NCI-H82 treated with DMSO at 0.1 percent for 48 hours (cell line): Measurements from ENCODE around the gene RANBP10.
"Not testable (repeated sequence)": the region's sequence is repeated elsewhere in the genome, so short reads cannot be mapped to it uniquely, and the experiment has no call there.

Source experiments
- DNase-seq: peaks from one replicate; lab custom pipeline; 2025; ENCODE audit not compliant: unreplicated experiment; lab: John Stamatoyannopoulos, UW

The RANBP10 gene

DNA sequence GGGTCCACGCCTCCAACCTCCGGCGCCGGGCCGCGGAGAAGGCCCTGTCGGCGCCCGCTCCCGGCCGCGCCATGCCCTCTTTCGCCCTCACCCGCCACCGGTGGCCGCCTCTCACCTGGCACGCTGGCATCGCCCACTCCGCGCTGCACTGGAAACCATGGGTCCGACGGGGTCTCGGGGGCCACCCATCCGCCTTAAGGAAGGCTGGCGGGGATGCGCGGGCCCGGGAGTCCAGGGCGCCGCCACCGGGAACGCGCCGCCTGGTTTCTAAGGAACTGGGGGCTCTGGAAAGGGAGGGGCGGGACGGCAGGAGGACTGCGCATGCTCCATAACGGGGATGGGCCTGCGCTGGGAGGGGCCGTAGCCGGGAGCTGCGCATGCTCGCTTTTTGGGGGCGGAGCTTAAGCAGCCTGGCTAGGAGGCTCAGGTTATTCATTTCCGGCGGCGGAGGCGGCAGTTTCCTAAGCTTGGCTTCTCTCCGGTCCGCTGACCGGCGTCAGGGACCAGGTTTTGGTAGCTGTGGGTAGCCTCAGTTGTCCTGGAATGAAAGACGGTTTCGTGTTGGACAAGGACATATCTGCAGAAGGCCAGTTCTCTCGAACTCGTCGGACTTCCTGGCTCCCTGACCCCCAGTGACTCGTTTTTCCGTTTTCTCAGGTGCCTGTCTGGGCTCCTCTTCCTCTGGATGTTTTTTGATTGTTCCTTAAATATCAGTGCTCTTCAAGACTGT is 87.1 kb downstream of the RANBP10 start, which contains the start of gene GFOD2:
Gene GFOD2, minus strand, starts transcription at position 269 of the 730 bp plus-strand sequence. CDS start 33,601 bp downstream, outside the sequence.
- peak; percentile 71 for DNase-seq

DNA sequence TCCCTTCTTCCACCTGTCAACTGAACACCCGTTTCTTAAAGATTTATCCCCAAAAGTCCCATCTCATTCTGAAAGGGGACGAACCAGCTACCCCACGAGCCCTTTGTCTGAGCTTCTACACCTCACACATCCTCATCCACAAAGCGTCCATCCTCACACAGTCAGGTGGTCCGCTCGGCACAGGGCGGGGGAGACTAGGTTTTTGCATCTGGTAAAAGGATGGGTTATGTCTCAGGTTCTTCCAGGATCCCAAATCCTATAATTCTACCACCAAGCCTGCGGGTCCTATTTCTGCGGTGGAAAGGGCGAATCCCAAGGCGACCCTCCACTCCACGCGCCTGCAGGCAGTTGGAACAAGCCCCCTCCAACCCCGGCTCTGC is 87.7 kb downstream of the RANBP10 start:
- no peak for DNase-seq

DNA sequence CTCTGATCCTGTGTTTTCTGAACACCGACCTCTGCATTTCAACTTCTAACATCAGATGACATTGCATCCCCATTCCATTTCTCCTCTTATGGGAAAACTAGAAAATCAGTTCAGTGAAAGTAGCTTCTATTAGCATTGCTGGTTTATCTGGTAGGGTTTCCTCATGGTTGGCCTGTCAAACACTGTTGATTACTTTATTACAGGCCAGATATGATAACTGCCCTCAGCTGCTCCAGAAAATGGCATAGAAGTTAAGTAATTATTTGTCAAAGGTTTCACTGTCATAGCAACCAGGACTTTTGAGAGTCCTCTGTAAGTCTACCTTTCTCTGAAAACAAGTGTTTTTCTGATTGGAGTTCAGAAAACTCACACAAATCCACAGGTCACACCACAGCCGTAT is 90.3 kb downstream of the RANBP10 start:
- no peak for DNase-seq

DNA sequence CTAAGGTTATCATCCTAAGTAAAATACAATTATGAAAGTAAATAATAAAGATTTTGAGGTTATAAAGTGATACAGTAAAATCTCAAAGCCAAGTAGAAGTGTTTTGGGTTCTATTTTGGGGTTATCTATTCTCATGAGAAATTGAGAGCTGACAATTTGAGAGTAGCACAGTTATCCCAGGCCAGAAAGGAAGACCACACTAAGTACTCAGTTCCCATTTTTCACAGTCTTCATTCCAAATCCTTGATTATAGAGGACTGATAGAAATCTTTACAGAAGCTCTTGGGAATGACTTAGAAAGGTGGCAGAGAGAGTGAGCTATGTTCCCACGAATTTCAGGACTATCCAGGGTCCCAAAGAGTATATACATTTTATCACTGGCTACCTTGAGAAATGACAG is 91.8 kb downstream of the RANBP10 start:
- DNase-seq, result no peak

DNA sequence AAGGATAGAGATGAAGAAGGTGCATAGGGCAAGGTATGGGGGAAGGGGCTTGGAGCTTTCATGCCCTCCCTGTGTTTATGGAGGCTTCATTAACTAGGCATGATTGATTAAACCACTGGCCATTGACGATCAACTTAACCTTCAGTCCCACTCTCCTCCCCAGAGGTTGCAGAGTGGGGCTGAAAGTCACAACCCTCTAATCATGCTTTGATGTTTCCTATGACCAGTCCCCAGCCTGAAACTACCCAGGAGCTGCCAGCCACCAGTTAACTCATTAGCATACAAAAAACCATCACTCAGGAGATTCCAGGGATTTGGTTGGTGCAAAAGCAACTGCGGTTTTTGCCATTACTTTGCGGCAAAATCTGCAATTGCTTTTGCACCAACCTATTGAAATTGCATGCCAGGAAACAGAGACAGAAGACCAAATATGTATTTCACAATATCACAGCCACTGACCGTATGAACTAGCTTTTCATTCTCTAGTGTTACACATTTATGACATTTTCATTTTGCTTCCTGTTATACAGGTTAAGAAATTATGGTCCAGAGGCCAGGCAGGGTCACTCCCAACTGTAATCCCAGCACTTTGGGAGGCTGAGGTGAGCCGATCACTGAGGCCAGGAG is 92.6 kb downstream of the RANBP10 start:
- DNase-seq, result no peak

DNA sequence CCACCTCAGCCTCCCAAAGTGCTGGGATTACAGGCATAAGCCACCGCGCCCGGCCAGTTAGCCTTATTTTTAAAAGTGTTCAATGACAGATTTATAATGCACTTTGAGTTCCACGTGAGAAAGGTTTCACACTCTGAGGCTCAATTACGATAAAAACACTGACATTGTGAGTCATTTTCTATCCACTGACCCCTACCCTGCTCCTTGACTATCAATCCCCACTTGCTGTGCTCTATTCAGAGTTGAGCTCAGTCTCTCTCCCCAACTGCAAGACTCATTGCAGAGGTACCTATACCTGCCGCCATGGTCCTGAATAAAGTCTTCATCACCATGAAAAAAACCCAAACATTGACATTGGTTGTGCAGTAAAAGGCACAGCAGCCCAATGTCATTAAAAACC is 95.8 kb downstream of the RANBP10 start:
- no peak for DNase-seq

DNA sequence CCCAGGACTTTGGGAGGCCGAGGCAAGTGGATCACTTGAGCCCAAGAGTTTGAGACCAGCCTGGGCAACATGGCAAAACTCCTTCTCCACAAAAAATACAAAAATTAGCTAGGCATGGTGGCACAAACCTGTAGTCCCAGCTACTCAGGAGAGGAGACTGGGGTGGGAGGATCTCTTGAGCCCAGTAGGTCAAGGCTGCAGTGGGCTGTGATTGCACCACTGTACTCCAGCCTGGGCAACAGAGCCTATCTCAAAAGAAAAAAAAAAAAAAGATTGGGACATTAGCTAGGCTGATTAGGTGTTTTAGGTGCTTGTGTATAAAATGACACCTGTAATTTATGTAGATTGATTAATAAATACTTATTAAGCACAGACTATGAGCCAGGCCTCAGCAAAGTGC is 97.3 kb downstream of the RANBP10 start:
- no peak for DNase-seq

DNA sequence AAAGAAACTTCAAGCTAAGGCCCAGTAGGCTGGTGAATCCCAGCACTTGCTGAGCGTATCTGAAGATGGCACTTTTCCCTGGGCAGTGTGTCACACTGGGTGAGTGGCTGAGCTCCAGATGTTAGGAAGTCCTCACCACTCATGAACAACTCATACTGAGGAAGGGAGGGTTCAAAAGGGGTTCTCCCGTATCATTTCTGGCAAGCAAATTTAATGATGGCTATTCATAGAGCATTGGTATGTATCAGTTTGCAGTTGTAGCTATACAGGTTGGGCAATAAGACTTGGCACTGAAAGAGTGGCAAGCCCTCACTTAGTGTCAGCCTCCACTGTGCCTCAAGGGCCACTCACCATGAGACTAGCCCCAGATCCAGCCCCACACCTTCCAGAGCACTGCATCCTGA is 98.0 kb downstream of the RANBP10 start:
- DNase-seq, result no peak

DNA sequence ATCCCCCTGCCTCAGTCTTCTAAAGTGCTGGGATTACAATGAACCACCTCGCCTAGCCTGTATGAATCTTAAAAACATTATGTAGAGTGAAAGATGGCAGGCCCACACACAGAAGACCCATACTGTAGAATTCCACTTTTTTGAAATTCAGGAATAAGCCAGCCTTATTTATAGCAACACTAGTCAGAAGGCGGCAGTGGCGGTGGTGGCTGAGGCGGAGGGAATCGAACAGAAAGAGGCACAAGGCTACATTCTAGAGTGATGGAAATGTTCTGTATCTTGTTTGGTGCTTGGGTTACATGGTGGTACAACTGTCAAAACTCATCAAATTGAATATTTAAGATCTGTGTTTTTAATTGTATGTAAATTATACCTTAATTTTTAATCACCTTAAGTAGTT is 98.6 kb downstream of the RANBP10 start:
- DNase-seq, result no peak

DNA sequence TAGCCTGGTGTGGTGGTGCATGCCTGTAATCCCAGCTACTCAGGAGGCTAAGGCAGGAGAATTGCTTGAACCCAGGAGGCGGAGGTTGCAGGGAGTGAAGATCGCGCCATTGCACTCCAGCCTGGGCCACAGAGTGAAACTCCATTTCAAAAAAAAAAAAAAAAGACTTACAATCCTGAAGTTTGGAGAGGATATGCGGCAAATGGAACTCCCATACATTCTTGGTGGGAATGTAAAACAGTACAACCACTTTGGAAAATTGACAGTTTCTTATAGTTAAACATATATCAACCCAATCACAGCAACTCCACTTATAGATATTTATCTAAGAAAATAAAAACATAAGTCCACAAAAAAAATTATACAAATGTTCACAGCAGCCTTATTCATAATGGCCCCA is 99.2 kb downstream of the RANBP10 start:
- no peak for DNase-seq

DNA sequence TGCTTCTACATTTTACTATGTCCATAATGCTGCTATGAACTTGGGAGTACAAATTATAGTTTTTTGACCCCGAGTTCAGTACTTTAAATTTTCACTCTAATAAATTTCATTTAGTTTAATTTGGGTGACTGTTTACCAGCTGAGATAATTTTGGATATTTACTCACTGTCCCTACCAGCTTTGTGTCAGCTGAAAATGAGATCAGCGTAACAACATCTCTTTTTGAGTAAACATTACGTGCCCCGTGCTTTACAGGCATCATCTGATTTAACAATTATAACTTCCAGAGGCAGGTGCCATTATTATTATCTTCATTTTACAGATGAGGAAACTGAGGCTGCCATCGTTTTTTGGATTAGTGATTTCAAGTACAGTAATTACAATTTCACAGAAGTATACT is 102.2 kb downstream of the RANBP10 start:
- DNase-seq, result no peak

DNA sequence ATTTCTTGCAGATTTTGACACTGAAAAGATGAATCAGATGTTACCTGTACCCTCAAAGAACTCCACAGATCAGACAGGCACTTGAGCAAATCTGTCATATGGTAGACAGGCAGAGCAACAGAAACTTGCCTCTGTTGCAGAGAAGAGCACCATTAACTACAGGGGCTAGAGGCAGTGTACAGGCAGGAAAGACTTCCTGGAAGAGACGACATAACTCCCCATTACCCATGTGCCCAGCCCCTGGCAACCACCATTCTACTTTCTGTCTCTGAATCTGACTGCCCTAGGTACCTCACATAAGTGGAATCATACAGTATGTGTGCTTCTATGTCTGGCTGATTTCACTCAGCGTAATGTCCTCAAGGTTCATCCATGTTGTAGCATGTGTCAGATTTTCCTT is 102.7 kb downstream of the RANBP10 start:
- DNase-seq, result no peak

DNA sequence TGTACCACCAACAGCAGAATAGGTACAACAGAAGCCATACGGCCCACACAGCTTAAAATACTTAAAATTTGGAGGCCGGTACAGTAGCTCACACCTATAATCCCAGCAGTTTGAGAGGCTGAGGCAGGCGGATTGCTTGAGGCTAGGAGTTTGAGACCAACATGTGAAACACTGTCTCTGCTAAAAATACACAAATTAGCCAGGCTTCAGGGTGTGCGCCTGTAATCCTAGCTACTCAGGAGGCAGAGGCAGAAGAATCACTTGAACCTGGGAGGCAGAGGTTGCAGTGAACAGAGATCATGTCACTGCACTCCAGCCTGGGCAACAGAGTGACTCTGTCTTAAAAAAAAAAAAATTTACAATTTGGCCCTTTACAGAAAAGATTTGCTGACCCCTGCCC is 104.2 kb downstream of the RANBP10 start:
- DNase-seq, result no peak

DNA sequence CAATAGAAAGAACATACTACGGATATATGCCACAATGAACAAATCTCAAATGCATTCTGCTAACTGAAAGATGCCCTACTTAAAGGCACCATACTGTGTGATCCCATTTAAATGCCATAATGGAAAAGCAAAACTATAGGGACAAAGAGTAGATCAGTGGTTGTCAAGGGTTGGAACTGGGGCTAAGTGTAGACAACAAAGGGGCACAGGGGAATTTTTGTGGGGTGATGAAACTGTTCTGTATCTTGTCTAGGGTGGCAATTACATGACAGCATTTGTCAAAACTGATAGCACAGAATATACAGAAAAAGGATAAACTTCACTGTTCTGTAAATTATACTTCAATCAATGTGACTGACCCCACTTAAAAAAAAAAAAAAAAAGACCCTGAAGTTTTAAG is 104.9 kb downstream of the RANBP10 start:
- no peak for DNase-seq

DNA sequence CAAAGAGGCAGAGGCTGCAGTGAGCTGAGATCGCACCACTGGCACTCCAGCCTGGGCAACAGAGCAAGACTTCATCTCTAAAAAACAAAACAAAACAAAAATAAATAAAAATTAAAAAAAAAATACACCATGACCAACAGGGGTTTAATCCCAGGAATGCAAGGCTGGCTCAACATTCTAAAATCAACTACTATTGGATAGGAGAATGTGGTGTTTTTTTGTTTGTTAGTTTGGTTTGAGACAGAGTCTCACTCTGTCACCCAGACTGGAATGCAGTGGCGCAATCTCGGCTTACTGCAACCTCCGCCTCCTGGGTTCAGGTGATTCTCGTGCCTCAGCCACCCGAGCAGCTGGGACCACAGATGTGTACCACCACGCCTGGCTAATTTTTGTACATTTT is 107.1 kb downstream of the RANBP10 start:
- DNase-seq, result no peak

DNA sequence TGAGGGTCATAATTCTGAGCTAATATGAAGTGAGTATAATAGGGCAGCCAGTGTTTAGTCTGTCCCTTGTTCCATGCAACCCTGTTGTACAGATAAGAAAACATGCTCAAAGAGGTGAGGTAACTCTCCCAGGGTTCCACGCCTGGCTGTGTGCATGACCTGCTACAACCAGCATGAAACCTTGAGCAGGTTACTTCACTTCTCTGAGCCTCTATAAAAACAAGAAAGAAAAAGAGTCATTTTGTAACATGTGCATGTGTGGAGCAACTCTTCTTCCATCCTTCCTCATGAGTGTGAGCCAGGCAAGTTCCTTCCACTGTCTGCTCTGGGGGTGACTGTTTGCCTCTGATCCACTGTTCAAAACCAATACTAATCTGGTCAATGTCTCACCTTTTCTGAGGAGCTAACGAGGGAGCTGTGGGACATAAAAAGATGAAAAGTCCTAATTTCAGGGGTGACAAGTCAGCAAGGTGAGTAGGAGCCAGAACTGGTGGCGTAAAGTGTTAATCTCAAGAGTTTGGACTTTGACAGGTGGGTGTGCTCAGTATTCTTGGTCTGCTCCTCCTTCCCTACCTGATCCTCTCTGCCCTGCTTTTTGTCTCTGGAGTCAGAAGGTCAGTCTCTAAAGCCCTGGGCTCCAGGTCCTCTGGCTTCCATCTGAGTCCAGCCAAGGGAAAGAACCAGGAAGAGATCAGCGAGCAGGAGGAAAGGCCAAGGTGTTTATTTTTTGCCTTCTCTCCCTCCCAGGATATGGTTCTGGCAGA is 108.8 kb downstream of the RANBP10 start:
- DNase-seq, result no peak

DNA sequence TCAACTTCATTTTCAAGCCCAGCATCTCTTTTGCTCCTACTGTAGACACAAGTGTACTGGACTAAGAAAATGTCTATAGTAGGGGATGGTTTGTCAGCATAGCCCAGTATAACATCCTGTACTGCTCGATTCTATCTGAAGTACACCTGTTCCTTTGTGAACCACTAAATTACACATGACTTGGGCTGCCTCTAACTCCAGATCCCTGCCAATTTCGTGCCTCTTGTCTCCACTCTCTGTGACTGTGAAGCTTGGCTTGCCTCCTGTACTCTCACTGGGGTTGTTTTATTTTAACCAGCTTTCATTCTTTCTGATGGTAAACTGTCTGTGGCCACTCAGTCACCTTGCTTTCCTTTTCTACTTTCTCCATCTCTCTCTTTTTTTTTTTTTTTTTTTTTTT is 111.7 kb downstream of the RANBP10 start:
- no peak for DNase-seq

DNA sequence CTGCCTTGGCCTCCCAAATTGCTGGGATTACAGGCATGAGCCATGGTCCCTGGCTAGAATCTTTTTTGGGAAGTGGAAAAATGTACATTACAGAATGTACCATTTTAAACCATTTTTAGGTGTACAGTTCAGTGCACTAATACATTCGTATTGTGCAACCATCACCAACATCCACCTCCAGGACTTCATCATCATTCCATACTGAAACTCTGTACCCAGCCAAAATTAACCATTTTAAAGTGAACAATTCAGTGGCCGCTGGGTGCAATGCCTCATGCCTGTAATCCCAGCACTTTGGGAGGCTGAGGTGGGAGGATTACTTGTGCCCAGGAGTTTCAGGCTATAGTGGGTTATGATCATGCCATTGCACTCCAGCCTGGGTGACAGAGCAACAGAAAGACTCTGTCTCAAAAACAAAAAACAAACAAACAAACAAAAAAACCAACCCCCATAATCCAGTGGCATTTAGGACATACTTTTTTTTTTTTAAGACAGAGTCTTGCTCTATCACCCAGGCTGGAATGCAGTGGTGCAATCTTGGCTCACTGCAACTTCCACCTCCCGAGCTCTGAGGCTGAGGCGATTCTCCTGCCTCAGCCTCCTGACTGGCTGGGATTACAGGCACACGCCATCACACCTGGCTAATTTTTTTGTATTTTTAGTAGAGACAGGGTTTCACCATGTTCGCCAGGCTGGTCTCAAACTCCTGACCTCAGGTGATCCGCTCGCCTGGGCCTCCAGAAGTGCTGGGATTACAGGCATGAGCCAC is 112.7 kb downstream of the RANBP10 start:
- DNase-seq, result not testable (repeated sequence)

DNA sequence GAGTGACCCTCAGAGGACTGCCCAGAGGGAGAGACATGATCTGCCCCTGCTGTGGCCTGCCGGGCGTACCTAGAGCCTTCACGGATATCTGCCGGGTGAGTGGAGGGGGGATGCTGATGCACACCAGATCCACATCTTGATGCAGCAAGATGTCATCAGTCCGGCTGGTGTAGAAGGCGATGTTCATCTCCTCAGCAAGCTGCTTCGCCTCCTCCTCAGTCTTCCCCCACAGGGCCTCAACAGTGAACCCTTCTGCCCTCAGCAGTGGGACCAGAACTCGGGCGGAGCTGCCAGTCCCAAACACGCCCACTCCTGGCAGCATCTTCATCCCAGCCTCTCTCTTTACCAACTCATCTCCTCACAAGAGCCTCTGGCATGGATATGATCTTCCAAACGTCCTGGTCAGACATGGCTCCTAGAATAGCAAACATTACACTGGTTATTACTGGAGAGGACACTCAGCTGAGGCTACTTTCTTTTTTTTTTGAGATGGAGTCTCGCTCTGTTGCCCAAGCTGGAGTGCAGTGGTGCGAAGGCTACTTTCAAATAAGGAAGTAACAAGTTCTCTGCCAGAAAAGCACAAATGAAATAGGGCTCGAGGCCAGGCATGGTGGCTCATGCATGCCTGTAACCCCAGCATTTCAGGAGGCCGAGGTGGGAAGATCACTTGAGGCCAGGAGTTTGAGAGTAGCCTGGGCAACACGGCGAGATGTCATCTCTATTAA is 120.8 kb downstream of the RANBP10 start:
- no peak for DNase-seq

DNA sequence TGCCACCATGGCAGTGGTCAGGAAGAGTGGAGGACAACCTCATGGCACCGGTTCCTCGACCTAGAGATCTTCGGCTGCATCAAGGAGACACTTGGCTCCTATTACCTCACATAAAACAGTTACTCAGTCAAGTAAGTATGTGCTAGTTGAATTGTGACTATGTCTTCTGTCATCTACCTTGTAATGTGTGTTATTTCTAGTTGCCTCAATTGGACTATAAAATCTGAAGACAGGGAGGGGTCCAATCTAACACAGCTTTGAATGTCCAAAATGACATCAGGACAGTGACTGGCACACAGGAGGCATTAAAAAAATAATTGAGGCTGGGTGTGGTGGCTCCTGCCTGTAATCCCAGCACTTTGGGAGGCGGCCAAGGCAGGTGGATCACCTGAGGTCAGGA is 122.6 kb downstream of the RANBP10 start:
- no peak for DNase-seq
